ENCODE measurements around the gene SAMHD1.

Gene SAMHD1

DNA sequence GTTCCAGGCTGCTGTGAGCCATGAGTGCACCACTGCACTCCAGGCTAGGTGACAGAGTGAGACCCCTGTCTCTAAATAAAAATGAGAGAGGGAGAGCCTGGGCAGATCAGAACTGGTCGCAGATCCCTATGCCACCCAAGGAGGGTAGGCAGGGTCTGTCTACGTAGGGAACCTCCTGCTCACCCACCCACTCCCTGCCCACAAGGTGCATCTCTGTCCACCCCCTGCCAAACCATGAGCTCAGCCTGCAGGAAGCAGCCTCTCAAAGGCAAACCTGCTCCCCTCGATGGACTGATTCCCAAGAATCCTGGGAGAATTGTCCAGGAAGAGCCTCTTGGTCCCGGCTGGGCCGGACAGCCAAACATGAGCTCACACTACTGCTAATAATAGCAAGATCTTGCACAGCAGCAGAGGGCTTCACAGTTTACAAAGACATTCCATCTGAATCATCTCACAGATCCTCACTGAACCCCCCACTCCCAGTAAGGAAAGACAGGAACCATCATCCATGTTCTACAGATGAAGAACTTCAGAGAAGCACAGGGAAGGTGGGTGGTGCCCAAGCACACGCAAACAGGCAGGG is 103.3 kb downstream of the SAMHD1 start:
- no peak overlapping the region for H3K4me3 ChIP-seq (ENCODE audit: low read depth in 1 of 2, low read length in 2 of 2)
- H3K4me2 ChIP-seq (ENCODE audit: insufficient read depth, low read length): no peak overlapping the region
- ATAC-seq (ENCODE audit: insufficient read depth, low read depth) (no peak), DNase-seq (no peak)
- H3K36me3 ChIP-seq (ENCODE audit: insufficient read depth, low read length): peaks cover 5% of the 10 kb centered on the region
- peaks cover 23% of the 10 kb centered on the region; the same call in 1 of the 2 replicates for H4K20me1 ChIP-seq (ENCODE audit: insufficient read depth, low read length)
- H3K27me3 ChIP-seq (ENCODE audit: insufficient read depth, low read length, poor library complexity): no peaks in the 10 kb centered on the region
- no peaks in the 10 kb centered on the region for H3K9me3 ChIP-seq (ENCODE audit: insufficient read depth, low read length, severe bottlenecking)
- H2AFZ ChIP-seq (ENCODE audit: low read depth, low read length): no peak overlapping the region
- no peak overlapping the region for H3K27ac ChIP-seq (ENCODE audit: low read length)
- TF ChIP-seq CTCF (IDR thresholded peaks at IDR 0.05; ENCODE audit: borderline replicate concordance, extremely low read depth, low read length, poor library complexity, severe bottlenecking) (no peak), EZH2 (IDR thresholded peaks at IDR 0.05; ENCODE audit: borderline replicate concordance, low read depth, low read length, severe bottlenecking) (no peak)
- H3K4me1 ChIP-seq (ENCODE audit: insufficient read depth, low read length): no peaks in the 10 kb centered on the region; the same call in 1 of the 2 replicates
- H3K79me2 ChIP-seq (ENCODE audit: insufficient read depth, low read length): peaks cover 31% of the 10 kb centered on the region
- H3K9ac ChIP-seq (ENCODE audit: low read depth, low read length): no peak overlapping the region

DNA sequence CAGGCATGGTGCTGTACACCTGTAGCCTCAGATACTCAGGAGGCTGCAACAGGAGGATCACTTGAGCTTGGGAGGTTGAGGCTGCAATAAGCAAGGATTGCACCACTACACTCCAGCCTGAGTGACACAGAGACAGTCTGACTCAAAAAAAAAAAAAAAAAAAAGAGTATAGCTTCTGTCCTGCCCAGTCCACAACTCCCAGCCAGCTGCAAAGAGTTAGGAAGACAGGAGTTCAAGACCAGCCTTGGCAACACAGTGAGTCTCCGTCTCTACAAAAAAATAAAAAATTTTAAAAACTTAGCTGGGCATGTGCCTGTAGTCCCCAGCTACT is 103.8 kb downstream of the SAMHD1 start:
- H3K79me2 ChIP-seq (ENCODE audit: insufficient read depth, low read length): peaks cover 29% of the 10 kb centered on the region; the same call in 1 of the 2 replicates
- H4K20me1 ChIP-seq (ENCODE audit: insufficient read depth, low read length): peaks cover 20% of the 10 kb centered on the region; the same call in 1 of the 2 replicates
- no peak overlapping the region for H2AFZ ChIP-seq (ENCODE audit: low read depth, low read length)
- TF ChIP-seq EZH2 (IDR thresholded peaks at IDR 0.05; ENCODE audit: borderline replicate concordance, low read depth, low read length, severe bottlenecking) (no peak), CTCF (IDR thresholded peaks at IDR 0.05; ENCODE audit: borderline replicate concordance, extremely low read depth, low read length, poor library complexity, severe bottlenecking) (no peak)
- H3K4me2 ChIP-seq (ENCODE audit: insufficient read depth, low read length): no peak overlapping the region
- ATAC-seq (ENCODE audit: insufficient read depth, low read depth) (no peak), DNase-seq (no peak)
- H3K27ac ChIP-seq (ENCODE audit: low read length): no peak overlapping the region
- peaks cover 5% of the 10 kb centered on the region for H3K36me3 ChIP-seq (ENCODE audit: insufficient read depth, low read length)
- no peaks in the 10 kb centered on the region for H3K27me3 ChIP-seq (ENCODE audit: insufficient read depth, low read length, poor library complexity)
- no peak overlapping the region for H3K4me3 ChIP-seq (ENCODE audit: low read depth in 1 of 2, low read length in 2 of 2)
- H3K9ac ChIP-seq (ENCODE audit: low read depth, low read length): no peak overlapping the region
- H3K4me1 ChIP-seq (ENCODE audit: insufficient read depth, low read length): no peaks in the 10 kb centered on the region; the same call in 1 of the 2 replicates
- H3K9me3 ChIP-seq (ENCODE audit: insufficient read depth, low read length, severe bottlenecking): no peaks in the 10 kb centered on the region

DNA sequence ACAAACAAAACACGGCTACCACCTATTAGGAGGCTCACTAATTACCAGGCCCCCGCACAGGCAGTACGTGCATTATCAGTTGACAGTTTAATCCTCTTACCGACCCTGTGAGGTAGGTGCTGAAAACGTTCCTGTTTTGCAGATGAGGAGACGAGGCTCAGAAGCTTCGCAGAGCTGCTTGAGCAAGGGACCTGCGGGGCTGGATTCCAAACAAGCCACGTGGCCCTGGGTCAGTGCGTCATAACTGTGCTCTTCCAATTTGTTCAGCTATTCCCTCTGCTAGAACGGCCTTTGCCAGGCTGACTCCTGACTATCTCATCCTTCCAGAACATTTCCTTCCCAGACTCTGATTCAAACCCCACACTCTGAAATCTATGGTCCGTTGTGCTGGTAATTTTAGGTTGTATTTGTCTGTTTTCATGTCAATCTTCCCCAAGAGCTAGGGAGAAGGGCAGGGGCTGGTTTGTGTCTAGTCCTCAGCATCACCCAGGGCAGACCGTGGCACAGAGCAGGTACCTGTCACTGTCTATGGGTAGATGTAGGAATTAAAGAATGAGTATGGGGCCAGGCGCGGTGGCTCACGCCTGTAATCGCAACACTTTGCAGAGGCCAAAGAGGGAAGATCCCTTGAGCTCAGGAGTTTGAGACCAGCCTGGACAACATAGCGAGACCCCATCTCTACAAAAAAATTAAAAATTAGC is 104.3 kb downstream of the SAMHD1 start:
- no peak overlapping the region for H2AFZ ChIP-seq (ENCODE audit: low read depth, low read length)
- no peak overlapping the region for H3K9ac ChIP-seq (ENCODE audit: low read depth, low read length)
- no peaks in the 10 kb centered on the region for H3K9me3 ChIP-seq (ENCODE audit: insufficient read depth, low read length, severe bottlenecking)
- H3K4me3 ChIP-seq (ENCODE audit: low read depth in 1 of 2, low read length in 2 of 2): no peak overlapping the region
- H4K20me1 ChIP-seq (ENCODE audit: insufficient read depth, low read length): peaks cover 20% of the 10 kb centered on the region; the same call in 1 of the 2 replicates
- peaks cover 24% of the 10 kb centered on the region; the same call in 1 of the 2 replicates for H3K79me2 ChIP-seq (ENCODE audit: insufficient read depth, low read length)
- ATAC-seq (ENCODE audit: insufficient read depth, low read depth): no peak
- H3K4me2 ChIP-seq (ENCODE audit: insufficient read depth, low read length): no peak overlapping the region
- no peaks in the 10 kb centered on the region; the same call in 1 of the 2 replicates for H3K4me1 ChIP-seq (ENCODE audit: insufficient read depth, low read length)
- no peaks in the 10 kb centered on the region for H3K27me3 ChIP-seq (ENCODE audit: insufficient read depth, low read length, poor library complexity)
- H3K27ac ChIP-seq (ENCODE audit: low read length): no peak overlapping the region
- peaks cover 5% of the 10 kb centered on the region for H3K36me3 ChIP-seq (ENCODE audit: insufficient read depth, low read length)
- TF ChIP-seq CTCF (IDR thresholded peaks at IDR 0.05; ENCODE audit: borderline replicate concordance, extremely low read depth, low read length, poor library complexity, severe bottlenecking) (no peak), EZH2 (IDR thresholded peaks at IDR 0.05; ENCODE audit: borderline replicate concordance, low read depth, low read length, severe bottlenecking) (no peak)
- DNase-seq: no peak

Measured in DND-41 (cell line).